NCI-H1436 treated with DMSO at 0.1 percent for 48 hours (cell line): ENCODE measurements around the gene ODAD4.

ENCODE experiments used
- DNase-seq: peaks from one replicate; lab custom pipeline; 2025; lab: John Stamatoyannopoulos, UW

The ODAD4 gene

GRCh38 chr17:41971721-41972523 is 41.5 kb downstream of the ODAD4 start:
- DNase-seq = no peak

- DNase-seq = no peak
These were observed 42.4 kb downstream of the ODAD4 start for GRCh38 chr17:41972571-41973407.

DNA sequence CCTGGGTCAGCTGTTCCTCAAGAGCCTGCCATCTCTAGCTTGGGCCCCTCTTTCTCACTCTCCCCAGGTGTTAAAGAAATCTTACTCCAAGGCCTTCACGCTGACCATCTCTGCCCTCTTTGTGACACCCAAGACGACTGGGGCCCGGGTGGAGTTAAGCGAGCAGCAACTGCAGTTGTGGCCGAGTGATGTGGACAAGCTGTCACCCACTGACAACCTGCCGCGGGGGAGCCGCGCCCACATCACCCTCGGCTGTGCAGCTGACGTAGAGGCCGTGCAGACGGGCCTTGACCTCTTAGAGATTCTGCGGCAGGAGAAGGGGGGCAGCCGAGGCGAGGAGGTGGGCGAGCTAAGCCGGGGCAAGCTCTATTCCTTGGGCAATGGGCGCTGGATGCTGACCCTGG is 43.0 kb downstream of the ODAD4 start:
- no peak for DNase-seq

DNA sequence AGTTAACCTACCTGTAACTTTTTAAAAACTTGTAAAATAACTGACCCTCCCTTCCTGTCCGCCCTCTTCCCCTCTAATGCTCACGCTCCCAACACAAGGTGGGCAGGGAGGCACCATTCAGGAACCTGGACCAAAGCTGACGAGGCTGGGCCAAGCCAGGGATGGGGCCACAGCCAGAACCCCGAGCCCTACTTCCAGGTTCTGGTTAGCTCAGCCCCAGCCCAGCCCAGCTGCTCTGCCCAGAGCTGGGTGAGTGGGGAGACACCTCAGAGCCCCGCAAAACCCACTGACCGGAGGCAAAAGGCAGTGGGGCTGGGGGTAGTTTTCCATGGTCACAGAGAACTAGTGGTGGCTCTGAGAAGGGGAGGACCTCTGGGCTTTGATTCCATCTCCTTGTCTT is 43.6 kb downstream of the ODAD4 start:
- no peak for DNase-seq

GRCh38 chr17:41974658-41975057 is 44.2 kb downstream of the ODAD4 start:
- DNase-seq = no peak

GRCh38 chr17:41975099-41976083 is 45.0 kb downstream of the ODAD4 start:
- DNase-seq = no peak

GRCh38 chr17:41976142-41976768 is 45.8 kb downstream of the ODAD4 start:
- DNase-seq = no peak

- no peak for DNase-seq
These were observed 47.6 kb downstream of the ODAD4 start for GRCh38 chr17:41977991-41978390.

GRCh38 chr17:41982026-41982760 is 51.8 kb downstream of the ODAD4 start:
- DNase-seq = no peak

GRCh38 chr17:41984454-41984853 is 54.0 kb downstream of the ODAD4 start:
- DNase-seq = no peak

DNA sequence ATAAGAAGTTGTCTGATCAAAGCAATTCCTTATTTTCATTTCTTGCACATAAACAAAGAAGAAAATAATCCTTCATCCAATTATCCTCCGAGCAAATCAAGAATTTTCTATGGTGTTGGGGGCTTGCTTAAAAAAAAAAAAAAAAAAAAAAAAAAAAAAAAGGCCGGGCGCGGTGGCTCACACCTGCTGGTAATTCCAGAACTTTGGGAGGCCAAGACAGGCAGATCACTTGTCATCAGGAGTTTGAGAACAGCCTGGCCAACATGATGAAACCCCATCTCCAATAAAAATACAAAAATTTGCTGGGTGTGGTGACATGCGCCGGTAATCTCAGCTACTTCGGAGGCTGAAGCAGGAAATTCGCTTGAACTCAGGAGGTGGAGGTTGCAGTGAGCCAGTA is 55.5 kb downstream of the ODAD4 start:
- DNase-seq = no peak

GRCh38 chr17:41986634-41987033 is 56.2 kb downstream of the ODAD4 start:
- no peak for DNase-seq

DNA sequence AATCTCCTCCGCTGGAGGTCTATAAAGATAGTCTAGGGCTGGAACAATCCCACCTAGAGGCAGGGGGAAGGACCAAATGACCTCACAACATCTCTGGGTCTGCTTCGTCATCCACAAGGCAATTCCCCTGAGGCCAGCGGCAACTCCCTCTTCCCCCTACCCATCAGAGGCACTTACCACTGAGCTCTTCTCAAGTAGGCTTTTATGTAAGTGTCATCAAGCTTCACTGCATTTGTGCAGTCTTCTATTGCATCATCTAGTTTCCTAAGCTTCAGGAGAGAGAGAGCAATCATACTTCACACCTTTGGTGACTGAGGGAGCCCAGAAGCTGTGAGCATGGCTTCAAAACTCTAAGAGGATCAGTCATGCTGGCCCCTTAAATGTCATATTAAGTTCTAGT is 57.2 kb downstream of the ODAD4 start:
- DNase-seq = peak; percentile 10

- no peak for DNase-seq
These were observed 58.0 kb downstream of the ODAD4 start for GRCh38 chr17:41988418-41988817.

DNA sequence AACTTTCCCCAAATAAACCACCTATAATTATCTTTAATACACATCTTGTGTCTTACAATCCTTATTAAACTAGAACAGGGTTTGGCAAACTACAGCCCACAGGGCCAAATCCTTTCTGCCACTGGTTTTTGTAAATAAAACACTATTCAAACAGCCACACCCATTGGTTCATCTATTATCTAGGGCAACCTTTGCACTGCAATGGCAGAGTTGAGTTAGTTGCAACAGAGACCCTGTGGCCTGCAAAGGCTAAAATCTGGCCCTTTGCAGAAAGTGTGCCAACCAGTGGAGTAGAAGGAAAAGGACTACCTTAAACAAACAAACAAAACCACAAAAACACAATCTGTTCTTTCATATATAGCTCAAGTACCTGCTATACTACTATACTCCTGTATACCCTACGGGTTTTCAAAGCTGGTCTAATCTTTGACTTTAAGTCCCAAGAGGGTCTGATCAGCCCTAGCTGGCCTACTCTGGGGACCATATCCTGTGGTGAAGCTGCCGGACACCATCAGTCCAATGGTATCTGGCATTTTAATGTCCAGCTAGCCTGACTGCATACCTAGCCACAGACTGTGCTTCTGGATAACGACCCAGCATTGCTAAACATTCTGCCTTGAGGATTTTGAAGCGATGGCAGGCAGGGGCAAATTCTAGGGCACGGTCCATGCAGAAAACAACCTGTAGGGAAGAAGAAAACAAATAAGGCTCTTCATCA is 59.4 kb downstream of the ODAD4 start:
- no peak for DNase-seq

DNA sequence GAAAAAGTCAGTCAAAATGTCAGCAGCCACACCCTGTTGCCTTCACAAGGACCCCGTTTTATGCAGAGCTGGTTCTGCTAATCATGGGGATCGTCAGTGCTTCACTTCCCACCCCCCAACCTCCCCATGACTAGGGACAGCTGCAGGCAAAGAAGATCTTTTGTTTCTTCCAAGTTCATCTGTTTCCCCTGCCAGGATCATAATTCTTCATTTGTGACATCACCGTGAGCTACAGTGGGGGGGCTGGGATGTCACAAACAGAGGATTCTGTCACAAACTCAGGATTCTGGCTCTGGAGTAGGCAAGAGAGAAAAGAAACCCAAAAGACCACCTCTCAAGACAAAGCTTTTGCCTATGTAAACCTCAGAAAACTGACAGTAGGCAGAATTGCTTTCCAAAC is 62.2 kb downstream of the ODAD4 start:
- DNase-seq = no peak

GRCh38 chr17:41996855-41997164 is 66.4 kb downstream of the ODAD4 start:
- no peak for DNase-seq

DNA sequence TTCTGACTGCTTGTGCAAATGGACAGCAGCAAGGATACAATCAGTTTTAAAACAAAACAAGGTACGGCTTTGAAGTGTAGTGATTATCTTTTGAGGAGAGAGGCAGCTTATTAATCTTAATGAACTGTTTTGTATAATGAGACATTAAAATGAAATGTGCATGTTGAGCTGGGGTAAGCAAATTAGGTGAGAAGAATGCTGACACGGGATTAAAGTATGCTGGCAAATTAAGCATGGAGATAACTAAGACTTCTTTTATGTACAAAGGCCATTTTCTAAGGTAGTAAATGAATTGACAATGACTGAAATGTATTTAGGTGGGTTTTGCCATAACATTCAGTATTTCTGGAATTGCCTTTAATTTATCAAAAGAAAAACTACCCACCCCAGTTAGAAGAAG is 68.1 kb downstream of the ODAD4 start:
- DNase-seq = no peak

DNA sequence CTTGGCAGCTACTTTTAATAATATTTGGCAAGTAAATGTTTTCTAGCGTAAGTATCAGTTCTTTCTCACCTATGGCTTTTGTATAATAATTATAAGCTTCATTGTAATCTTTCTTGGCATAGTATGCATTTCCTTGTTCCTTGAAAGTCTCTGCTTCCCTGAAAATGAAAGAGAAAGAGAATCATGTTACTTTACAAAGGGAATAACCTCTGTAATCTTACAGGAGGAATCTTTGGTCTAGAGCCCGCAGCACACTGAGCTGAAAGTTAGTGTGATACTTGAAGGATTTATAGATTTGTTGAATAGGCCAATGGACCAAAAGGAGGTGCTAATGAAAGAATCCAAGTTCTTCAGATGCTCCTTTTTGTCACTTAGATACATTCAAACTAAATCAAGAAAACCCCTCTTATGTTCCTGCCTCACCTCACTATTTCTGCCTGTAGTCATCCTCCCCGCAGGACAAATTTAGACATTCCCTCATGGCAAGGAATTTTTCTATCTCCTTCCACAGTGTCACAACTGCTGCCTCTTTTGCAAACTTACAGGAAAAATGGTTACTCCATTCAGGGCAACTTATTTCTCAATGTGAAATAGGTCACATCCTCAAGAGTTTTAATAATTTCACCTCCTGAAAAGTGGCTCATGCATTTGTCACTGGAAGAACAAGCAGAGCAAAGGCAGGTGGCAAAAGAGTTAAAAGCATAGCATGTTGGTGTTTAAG is 70.2 kb downstream of the ODAD4 start:
- no peak for DNase-seq

DNA sequence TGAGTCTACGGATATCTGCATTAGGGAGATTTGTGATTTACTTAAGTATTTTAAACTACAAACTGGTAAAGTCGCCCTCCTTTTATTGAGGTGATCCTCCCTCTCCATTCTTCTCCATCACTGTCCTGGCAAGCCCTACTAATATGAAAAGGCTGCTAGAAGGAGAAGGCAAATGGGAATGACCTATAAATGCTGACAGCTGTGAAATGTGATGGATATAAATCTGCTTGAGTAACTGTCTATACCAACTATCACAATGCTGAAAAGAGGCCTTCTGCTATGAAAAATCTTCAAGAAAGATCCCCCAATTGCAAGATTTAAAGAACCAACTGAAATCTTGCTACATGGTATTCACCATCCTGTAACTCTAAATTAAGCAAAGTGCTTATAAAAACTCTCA is 71.3 kb downstream of the ODAD4 start:
- no peak for DNase-seq
